Measurements from ENCODE around the gene SCRN1. TPM values are rescaled to one million over a fixed set of nuclear protein-coding genes. Genes with fewer than 3 reads are reported as not detected.

SCRN1 gene
- total RNA-seq, 1 experiment from 2014 or later = 37.9 TPM

DNA sequence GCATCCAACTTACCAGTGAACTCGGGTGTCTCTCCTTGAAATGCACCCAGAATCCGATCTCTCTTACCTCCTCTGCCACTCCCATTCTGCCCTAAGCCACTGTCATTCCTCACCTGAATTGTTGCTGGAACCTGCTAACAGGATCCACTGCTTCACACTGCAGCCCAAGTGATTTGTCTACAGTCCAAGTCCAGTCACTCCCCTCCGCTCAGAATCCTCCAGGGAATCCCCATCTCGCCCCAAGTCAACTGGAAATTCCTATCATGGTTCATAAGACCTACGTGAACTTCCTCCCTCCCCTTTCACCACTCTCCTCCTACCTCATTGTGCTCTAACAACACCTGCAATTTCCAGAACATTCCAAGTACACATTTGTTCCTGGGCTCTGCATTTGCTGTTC, 91.3 kb downstream of the SCRN1 start:
- Histone ChIP-seq H3F3A (ENCODE audit: low read length, unreplicated experiment) (no peaks in the 10 kb centered on the region), H3K9ac (ENCODE audit: low read length) (no peak overlapping the region), H3K9me3 (ENCODE audit: low read length) (no peaks in the 10 kb centered on the region), H3K36me3 (ENCODE audit: low read depth, low read length) (no peaks in the 10 kb centered on the region; the same call in 1 of the 2 replicates), H3K4me1 (ENCODE audit: insufficient read depth, low read length) (no peaks in the 10 kb centered on the region), H3K4me3 (ENCODE audit: low read length) (no peak overlapping the region), H3K27me3 (ENCODE audit: low read length) (no peaks in the 10 kb centered on the region), H4K20me1 (ENCODE audit: low read length) (no peaks in the 10 kb centered on the region), H3K9me2 (replicated peaks; ENCODE audit: low read length) (no peaks in the 10 kb centered on the region), H3K79me2 (ENCODE audit: low read length) (no peaks in the 10 kb centered on the region), H3K4me2 (ENCODE audit: low read length) (no peak overlapping the region), H2AFZ (ENCODE audit: low read length) (no peak overlapping the region), H3K27ac (ENCODE audit: low read length) (no peak overlapping the region)
- TF ChIP-seq, protein P1, sequence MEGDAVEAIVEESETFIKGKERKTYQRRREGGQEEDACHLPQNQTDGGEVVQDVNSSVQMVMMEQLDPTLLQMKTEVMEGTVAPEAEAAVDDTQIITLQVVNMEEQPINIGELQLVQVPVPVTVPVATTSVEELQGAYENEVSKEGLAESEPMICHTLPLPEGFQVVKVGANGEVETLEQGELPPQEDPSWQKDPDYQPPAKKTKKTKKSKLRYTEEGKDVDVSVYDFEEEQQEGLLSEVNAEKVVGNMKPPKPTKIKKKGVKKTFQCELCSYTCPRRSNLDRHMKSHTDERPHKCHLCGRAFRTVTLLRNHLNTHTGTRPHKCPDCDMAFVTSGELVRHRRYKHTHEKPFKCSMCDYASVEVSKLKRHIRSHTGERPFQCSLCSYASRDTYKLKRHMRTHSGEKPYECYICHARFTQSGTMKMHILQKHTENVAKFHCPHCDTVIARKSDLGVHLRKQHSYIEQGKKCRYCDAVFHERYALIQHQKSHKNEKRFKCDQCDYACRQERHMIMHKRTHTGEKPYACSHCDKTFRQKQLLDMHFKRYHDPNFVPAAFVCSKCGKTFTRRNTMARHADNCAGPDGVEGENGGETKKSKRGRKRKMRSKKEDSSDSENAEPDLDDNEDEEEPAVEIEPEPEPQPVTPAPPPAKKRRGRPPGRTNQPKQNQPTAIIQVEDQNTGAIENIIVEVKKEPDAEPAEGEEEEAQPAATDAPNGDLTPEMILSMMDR (conservative IDR thresholded peaks at IDR 0.05; ENCODE audit: low read depth, low read length) = no peak
- no peak for TF ChIP-seq EZH2 (IDR thresholded peaks at IDR 0.05; ENCODE audit: low read length, unreplicated experiment)
- no peak for TF ChIP-seq EZH2phosphoT487 (IDR thresholded peaks at IDR 0.05; ENCODE audit: borderline replicate concordance, low read length)
- no TSS peak for BruUV-seq (replicated peaks)
- DNase-seq (no peak), ATAC-seq (no peak)
- intact Hi-C loops (cut with micrococcal nuclease) = no loop called here
- ChIA-PET POLR2A (ENCODE audit: unreplicated experiment) (no interaction called here), CTCF (no interaction called here)

DNA sequence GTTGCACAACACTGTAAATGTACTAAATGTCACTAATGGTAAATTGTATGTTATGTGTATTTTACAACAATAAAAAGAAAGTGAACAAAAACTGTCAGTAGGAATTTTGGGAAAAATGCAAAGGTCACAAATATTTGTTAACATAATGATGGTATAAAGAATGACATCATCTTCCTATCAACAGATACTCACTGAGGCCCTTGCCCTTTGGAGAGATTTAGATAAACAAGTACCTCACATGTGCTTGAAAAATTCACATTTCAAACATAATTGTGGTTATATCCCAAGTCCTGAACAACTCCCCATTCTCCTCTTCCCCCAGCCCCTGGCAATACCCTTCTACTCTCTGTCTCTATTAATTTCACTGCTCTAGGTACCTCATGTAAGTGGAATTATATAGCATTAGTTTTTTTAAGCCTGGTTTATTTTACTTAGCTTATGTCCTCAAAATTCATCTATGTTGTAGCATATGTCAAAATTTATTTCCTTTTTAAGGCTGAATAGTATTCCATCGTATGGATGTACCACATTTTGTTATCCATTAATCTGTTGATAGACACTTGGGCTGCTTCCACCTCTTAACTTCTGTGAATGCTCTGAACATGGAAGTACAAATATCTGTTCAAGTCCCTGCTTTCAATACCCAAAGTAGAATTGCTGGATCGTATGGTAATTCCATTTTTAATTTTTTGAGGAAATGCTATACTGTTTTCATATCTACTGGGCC, 92.8 kb downstream of the SCRN1 start:
- DNase-seq = no peak
- Histone ChIP-seq H3K27ac (ENCODE audit: low read length) (no peak overlapping the region), H2AFZ (ENCODE audit: low read length) (no peak overlapping the region), H3K79me2 (ENCODE audit: low read length) (no peaks in the 10 kb centered on the region), H3K36me3 (ENCODE audit: low read depth, low read length) (no peaks in the 10 kb centered on the region; the same call in 1 of the 2 replicates), H4K20me1 (ENCODE audit: low read length) (no peaks in the 10 kb centered on the region), H3K4me3 (ENCODE audit: low read length) (no peak overlapping the region), H3K9me2 (replicated peaks; ENCODE audit: low read length) (no peaks in the 10 kb centered on the region), H3F3A (ENCODE audit: low read length, unreplicated experiment) (no peaks in the 10 kb centered on the region), H3K27me3 (ENCODE audit: low read length) (no peaks in the 10 kb centered on the region), H3K9me3 (ENCODE audit: low read length) (no peaks in the 10 kb centered on the region), H3K9ac (ENCODE audit: low read length) (no peak overlapping the region), H3K4me2 (ENCODE audit: low read length) (no peak overlapping the region), H3K4me1 (ENCODE audit: insufficient read depth, low read length) (no peaks in the 10 kb centered on the region)
- ChIA-PET CTCF (no interaction called here), POLR2A (ENCODE audit: unreplicated experiment) (no interaction called here)
- TF ChIP-seq, protein P1 (conservative IDR thresholded peaks at IDR 0.05; ENCODE audit: low read depth, low read length) = no peak
- TF ChIP-seq EZH2 (IDR thresholded peaks at IDR 0.05; ENCODE audit: low read length, unreplicated experiment) = no peak
- no peak for TF ChIP-seq EZH2phosphoT487 (IDR thresholded peaks at IDR 0.05; ENCODE audit: borderline replicate concordance, low read length)
- no peak for ATAC-seq
- intact Hi-C loops (cut with micrococcal nuclease) = no loop called here
- BruUV-seq (replicated peaks) = no TSS peak

DNA sequence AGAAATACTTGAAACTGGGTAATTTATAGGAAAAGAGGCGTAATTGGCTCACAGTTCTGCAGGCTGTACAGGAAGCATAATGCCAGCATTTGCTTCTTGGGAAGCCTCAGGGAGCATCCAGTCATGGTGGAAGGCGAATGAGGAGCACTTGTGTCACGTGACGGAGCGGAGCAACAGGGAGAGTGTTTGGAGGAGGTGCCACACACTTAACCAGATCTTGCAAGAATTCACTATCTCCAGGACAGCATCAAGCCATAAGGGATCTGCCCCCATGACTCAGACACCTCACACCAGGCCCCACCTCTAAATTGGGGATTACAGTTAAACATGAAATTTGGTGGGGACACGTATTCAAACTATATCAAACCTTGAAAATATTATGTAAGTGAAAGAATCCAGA, 94.0 kb downstream of the SCRN1 start:
- Histone ChIP-seq H3K79me2 (ENCODE audit: low read length) (no peaks in the 10 kb centered on the region), H3K4me2 (ENCODE audit: low read length) (no peak overlapping the region), H3K27ac (ENCODE audit: low read length) (no peak overlapping the region), H3K9me3 (ENCODE audit: low read length) (no peaks in the 10 kb centered on the region), H3F3A (ENCODE audit: low read length, unreplicated experiment) (no peaks in the 10 kb centered on the region), H3K9ac (ENCODE audit: low read length) (no peak overlapping the region), H2AFZ (ENCODE audit: low read length) (no peak overlapping the region), H3K4me3 (ENCODE audit: low read length) (no peak overlapping the region), H3K9me2 (replicated peaks; ENCODE audit: low read length) (no peaks in the 10 kb centered on the region), H3K4me1 (ENCODE audit: insufficient read depth, low read length) (no peaks in the 10 kb centered on the region), H4K20me1 (ENCODE audit: low read length) (no peaks in the 10 kb centered on the region), H3K27me3 (ENCODE audit: low read length) (no peaks in the 10 kb centered on the region), H3K36me3 (ENCODE audit: low read depth, low read length) (no peaks in the 10 kb centered on the region; the same call in 1 of the 2 replicates)
- ATAC-seq = no peak
- TF ChIP-seq EZH2phosphoT487 (IDR thresholded peaks at IDR 0.05; ENCODE audit: borderline replicate concordance, low read length) (no peak), EZH2 (IDR thresholded peaks at IDR 0.05; ENCODE audit: low read length, unreplicated experiment) (no peak)
- TF ChIP-seq, protein P1 (conservative IDR thresholded peaks at IDR 0.05; ENCODE audit: low read depth, low read length) = no peak
- CTCF ChIA-PET = no interaction called here
- no peak for DNase-seq
- no TSS peak for BruUV-seq (replicated peaks)
- intact Hi-C loops (cut with micrococcal nuclease) = no loop called here
- POLR2A ChIA-PET (ENCODE audit: unreplicated experiment) = no interaction called here
